ENCODE results near the gene ITGB1. TPM values are rescaled to one million over a fixed set of nuclear protein-coding genes. Genes with fewer than 3 reads are reported as not detected.

ITGB1 gene
- total and polyA plus RNA-seq, 9 of the 15 experiments (the other 6 are each of a cell fraction or from before 2014, with no cell fraction given), result 40.2 to 194 (median 155) TPM

GRCh38 chr10:32988604-32989003 lies 30.6 kb upstream of the ITGB1 start:
- Histone ChIP-seq H3K36me3 (ENCODE audit: control insufficient read depth, insufficient read depth, low read length) (no peaks in the 10 kb centered on the region), H3K27me3 (ENCODE audit: control insufficient read depth in 2 of 2, insufficient read depth in 2 of 2, low read length in 2 of 2) (no peaks in the 10 kb centered on the region), H3K4me1 (replicated peaks in 1 of 2; ENCODE audit: control insufficient read depth in 2 of 2, insufficient read depth in 2 of 2, low read length in 2 of 2) (peaks cover 0 to 12% of the 10 kb centered on the region in 2 experiments; a peak in 4 of 5 replicates), H3K79me2 (ENCODE audit: control insufficient read depth, insufficient read depth, low read length) (no peaks in the 10 kb centered on the region), H3K9me1 (ENCODE audit: control insufficient read depth, insufficient read depth, low read length) (no peaks in the 10 kb centered on the region), H3K4me2 (ENCODE audit: insufficient read depth, low read length) (no peak overlapping the region), H3K27ac (ENCODE audit: extremely low read depth, low read depth, low read length) (no peak overlapping the region), H2AFZ (ENCODE audit: low read depth, low read length) (no peak overlapping the region), H3K9me3 (replicated peaks; ENCODE audit: control insufficient read depth, insufficient read depth, low read depth, low read length) (no peaks in the 10 kb centered on the region), H4K20me1 (replicated peaks; ENCODE audit: control insufficient read depth, insufficient read depth, low read length) (no peaks in the 10 kb centered on the region), H3K9ac (ENCODE audit: insufficient read depth in 1 of 2, low read depth in 2 of 2, low read length in 2 of 2) (no peak overlapping the region), H3K4me3 (no peak overlapping the region)
- POLR2A ChIA-PET, result interaction anchor here (0.8 kb wide), 1 partner anchor 535 kb away, joined by 4 read pairs; no protein-coding TSS in a partner anchor
- in situ Hi-C loops (cut with MboI) (no loop called here), intact Hi-C loops (cut with micrococcal nuclease) (no loop called here)
- DNase-seq (ENCODE audit: extremely low read depth in 1 of 4, low spot score in 3 of 4) (no peak), FAIRE-seq (no peak), ATAC-seq (no peak)
- TF ChIP-seq HCFC1 (IDR thresholded peaks at IDR 0.05; ENCODE audit: low read depth, low read length) (no peak), PBX2 (CRISPR knock-in tag; IDR thresholded peaks at IDR 0.05; ENCODE audit: low read depth) (no peak), PBX2 (tag; conservative IDR thresholded peaks at IDR 0.05; ENCODE audit: low read depth) (0 out of 2 replicates have a peak, but pooled peaks have one; percentile 23)
- 77% methylated on average over 3 of the region's 3 CpGs for WGBS (ENCODE audit: insufficient coverage, low coverage, missing lambda C conversion rate)
- no TSS peak for BruUV-seq (replicated peaks)
- CTCF ChIA-PET (ENCODE audit: low intra/inter-chr PET ratio), result no interaction called here
